Fibroblast of lung (primary cell): ENCODE data around the gene VWA7. TPM values are rescaled to one million over a fixed set of nuclear protein-coding genes. Genes with fewer than 3 reads are reported as not detected.
"Not testable (repeated sequence)": the region's sequence is repeated elsewhere in the genome, so short reads cannot be mapped to it uniquely, and the experiment has no call there.

Source experiments
- DNase-seq, 2 donors: peaks; one replicate each; pipeline versions ENCODE4 v3.0.0 to v3.0.0-alpha.2; 2010; ENCODE audit warnings: low read depth in 2 of 2
- H2AFZ ChIP-seq: 2 replicates; pipeline ENCODE4 v1.5.1; 2012; ENCODE audit warnings: low read length, control low read depth, inconsistent platforms
- H3K27ac ChIP-seq: 2 replicates; pipeline ENCODE4 v1.5.1; 2011; ENCODE audit warnings: low read length, control low read depth; ENCODE audit not compliant: insufficient read depth
- H3K27me3 ChIP-seq: 2 replicates; pipeline ENCODE4 v1.5.1; 2011; ENCODE audit warnings: mild to moderate bottlenecking, low read length; ENCODE audit not compliant: control insufficient read depth, insufficient read depth
- H3K36me3 ChIP-seq: 2 replicates; pipeline ENCODE4 v1.5.1; 2011; ENCODE audit warnings: low read length; ENCODE audit not compliant: control insufficient read depth, insufficient read depth
- H3K4me1 ChIP-seq: 2 replicates; pipeline ENCODE4 v1.5.1; 2011; ENCODE audit warnings: low read length; ENCODE audit not compliant: control insufficient read depth, insufficient read depth; ENCODE audit errors: extremely low read depth
- H3K4me2 ChIP-seq: 2 replicates; pipeline ENCODE4 v1.5.1; 2011; ENCODE audit warnings: low read length, control low read depth; ENCODE audit not compliant: insufficient read depth; ENCODE audit errors: extremely low read depth
- H3K4me3 ChIP-seq, 4 experiments: fragments of 200-600 bp in 1 of 4; sonication (generic) in 1 of 4; replicated peaks in 1 of 4; 2 replicates each; pipeline ENCODE4 v1.5.1; 2011 to 2016; ENCODE audit warnings: low read length in 4 of 4, low read depth in 3 of 4, mild to moderate bottlenecking in 3 of 4, control low read depth in 2 of 4, inconsistent platforms in 1 of 4, mixed read lengths in 1 of 4; ENCODE audit not compliant: insufficient read depth in 1 of 4; ENCODE audit errors: control extremely low read depth in 1 of 4
- H3K79me2 ChIP-seq: 2 replicates; pipeline ENCODE4 v1.5.1; 2012; ENCODE audit warnings: mild to moderate bottlenecking, low read length, inconsistent platforms; ENCODE audit not compliant: control insufficient read depth, insufficient read depth
- H3K9ac ChIP-seq: 2 replicates; pipeline ENCODE4 v1.5.1; 2011; ENCODE audit warnings: mild to moderate bottlenecking, low read length, control low read depth; ENCODE audit not compliant: insufficient read depth
- H3K9me3 ChIP-seq: 2 replicates; pipeline ENCODE4 v1.5.1; 2012; ENCODE audit warnings: low read depth, low read length; ENCODE audit not compliant: control insufficient read depth, insufficient read depth
- H4K20me1 ChIP-seq: 2 replicates; pipeline ENCODE4 v1.5.1; 2011; ENCODE audit warnings: low read length; ENCODE audit not compliant: control insufficient read depth, insufficient read depth; ENCODE audit errors: extremely low read depth
- EZH2 ChIP-seq: IDR thresholded peaks from 2 replicates; pipeline ENCODE4 v1.5.1; 2012; ENCODE audit warnings: low read length, control low read depth, mild to moderate bottlenecking; ENCODE audit errors: missing control alignments
- polyA plus RNA-seq, 2 donors: library from polyadenylated mRNA; depleted of rRNA in 1 of 2; stranded (reverse) in 1 of 2; unstranded in 1 of 2; fragments of >200 nt; gene quantifications; 2 replicates each; pipeline ENCODE4 v1.2.1, GENCODE V29; 2011 to 2012; ENCODE audit warnings: missing spikeins in 1 of 2
- total RNA-seq: library from RNA; depleted of rRNA; stranded (reverse); fragments of >200 nt; gene quantifications from 2 replicates; pipeline ENCODE4 v1.2.1, GENCODE V29; 2014
- TF ChIP-seq, protein P1 (sequence below), 2 donors: IDR thresholded peaks in 1 of 2; conservative IDR thresholded peaks in 1 of 2; 1 replicate in 1 of 2; 2 replicates in 1 of 2; pipeline ENCODE4 v1.5.1; 2011 to 2012; ENCODE audit warnings: low read length in 2 of 2, control low read depth in 1 of 2, inconsistent platforms in 1 of 2, low read depth in 1 of 2, mild to moderate bottlenecking in 1 of 2

Gene VWA7
- total and polyA plus RNA-seq, 2 donors (not counting 1 experiment from before 2014, with no cell fraction given): 0.16 to 0.66 TPM

DNA sequence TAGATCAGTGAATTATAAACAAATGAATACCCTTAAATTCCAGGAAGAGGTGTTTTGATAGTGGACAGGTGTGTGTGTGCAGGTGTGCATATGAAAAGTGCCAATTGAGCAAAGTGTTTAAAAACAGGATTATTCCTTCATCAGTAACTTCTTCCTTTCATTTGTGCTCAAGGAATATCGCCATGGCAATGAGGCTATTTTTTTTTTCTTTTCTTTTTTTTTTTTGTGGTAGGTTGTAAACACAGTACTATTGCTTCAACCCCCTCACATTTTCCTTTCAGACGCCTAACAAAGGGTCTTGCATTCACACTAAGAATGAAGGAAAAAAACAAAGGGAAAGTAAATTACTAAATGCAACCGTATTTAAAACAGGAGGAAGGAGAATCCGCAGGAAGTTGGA is 48.4 kb upstream of the VWA7 start:
- DNase-seq: no peak
- Histone ChIP-seq H3K79me2 (peaks cover 14% of the 10 kb centered on the region), H3K4me2 (no peak overlapping the region), H3K27ac (no peak overlapping the region), H2AFZ (no peak overlapping the region), H3K9me3 (no peaks in the 10 kb centered on the region), H3K9ac (no peak overlapping the region), H3K4me3 (no peak overlapping the region), H4K20me1 (no peaks in the 10 kb centered on the region), H3K4me1 (peaks cover 6% of the 10 kb centered on the region), H3K27me3 (no peaks in the 10 kb centered on the region), H3K36me3 (no peaks in the 10 kb centered on the region)
- TF ChIP-seq, protein P1, sequence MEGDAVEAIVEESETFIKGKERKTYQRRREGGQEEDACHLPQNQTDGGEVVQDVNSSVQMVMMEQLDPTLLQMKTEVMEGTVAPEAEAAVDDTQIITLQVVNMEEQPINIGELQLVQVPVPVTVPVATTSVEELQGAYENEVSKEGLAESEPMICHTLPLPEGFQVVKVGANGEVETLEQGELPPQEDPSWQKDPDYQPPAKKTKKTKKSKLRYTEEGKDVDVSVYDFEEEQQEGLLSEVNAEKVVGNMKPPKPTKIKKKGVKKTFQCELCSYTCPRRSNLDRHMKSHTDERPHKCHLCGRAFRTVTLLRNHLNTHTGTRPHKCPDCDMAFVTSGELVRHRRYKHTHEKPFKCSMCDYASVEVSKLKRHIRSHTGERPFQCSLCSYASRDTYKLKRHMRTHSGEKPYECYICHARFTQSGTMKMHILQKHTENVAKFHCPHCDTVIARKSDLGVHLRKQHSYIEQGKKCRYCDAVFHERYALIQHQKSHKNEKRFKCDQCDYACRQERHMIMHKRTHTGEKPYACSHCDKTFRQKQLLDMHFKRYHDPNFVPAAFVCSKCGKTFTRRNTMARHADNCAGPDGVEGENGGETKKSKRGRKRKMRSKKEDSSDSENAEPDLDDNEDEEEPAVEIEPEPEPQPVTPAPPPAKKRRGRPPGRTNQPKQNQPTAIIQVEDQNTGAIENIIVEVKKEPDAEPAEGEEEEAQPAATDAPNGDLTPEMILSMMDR (conservative IDR thresholded peaks at IDR 0.05 in 1 of 2, IDR thresholded peaks at IDR 0.05 in 1 of 2; ENCODE audit: low read depth in 1 of 2, low read length in 2 of 2): no peak
- no peak for TF ChIP-seq EZH2

DNA sequence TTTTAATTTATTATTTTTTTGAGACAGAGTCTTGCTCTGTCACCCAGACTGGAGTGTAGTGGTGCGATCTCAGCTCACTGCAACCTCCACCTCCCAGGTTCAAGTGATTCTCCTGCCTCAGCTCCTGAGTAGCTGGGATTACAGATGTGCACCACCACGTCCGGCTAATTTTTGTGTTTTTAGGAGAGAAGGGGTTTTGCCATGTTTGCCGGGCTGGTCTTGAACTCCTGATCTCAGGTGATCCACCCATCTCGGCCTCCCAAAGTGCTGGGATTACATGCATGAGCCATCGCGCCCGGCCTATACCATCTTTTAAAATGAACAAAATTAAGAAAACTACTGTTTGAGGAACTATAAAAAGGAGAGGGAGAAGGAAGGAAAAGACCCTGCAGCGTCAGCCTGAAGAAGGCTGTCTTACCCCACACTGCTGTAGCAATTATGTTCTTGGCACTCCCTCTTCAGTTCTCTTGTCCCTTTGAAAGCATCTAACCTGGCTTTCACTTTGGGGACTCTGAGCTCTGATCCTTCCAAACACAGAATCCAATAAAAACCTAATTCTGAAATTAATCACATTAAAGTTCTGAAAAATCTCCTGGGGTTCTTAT is 46.6 kb upstream of the VWA7 start:
- not testable (repeated sequence) for H3K4me2 ChIP-seq, H3K9ac ChIP-seq, H3K4me3 ChIP-seq, H3K36me3 ChIP-seq, H3K27ac ChIP-seq, H2AFZ ChIP-seq, H4K20me1 ChIP-seq, H3K27me3 ChIP-seq, H3K79me2 ChIP-seq, DNase-seq, H3K4me1 ChIP-seq, H3K9me3 ChIP-seq

DNA sequence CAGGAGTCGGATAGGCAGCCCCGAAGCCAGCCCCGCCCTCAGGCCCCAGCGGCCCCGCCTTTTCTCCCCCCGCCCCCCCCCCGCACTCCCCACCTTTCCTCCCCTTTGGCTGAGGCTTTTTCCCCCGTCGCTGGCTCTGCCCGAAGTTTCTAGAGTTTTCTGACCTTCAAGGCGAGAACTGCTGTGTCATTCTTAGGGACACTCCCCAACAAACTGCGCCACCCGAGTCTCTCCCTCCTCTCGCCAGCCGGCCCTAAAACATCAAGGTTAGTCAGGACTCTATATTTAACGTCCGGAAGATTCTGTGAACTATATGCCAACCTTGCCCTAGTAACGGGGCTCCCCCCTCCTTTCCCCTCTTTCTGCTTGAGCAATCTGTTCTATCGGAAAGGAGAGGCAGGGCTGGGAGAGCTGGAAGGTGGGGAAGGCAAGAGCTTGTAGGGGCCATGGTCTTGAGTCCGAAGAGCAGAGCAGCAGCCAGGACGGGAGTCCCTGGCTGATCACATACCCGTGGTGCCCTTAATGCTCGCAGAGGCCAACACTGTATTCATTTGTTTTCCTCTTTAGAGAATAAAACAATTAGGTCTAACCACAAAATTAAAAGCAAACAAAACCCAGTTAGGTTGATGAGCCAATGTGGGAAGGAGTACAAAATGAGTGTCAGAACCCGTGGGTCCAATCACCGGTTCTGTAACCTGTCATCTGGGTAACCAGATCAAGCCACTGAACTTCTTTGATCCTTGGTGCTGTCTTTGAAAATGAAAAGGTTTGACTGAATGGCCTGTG is 45.1 kb upstream of the VWA7 start:
- H3K4me1 ChIP-seq: peaks cover 9% of the 10 kb centered on the region
- H3K9ac ChIP-seq: peak overlapping the region; percentile 58
- peaks cover 17% of the 10 kb centered on the region for H3K79me2 ChIP-seq
- H3K27ac ChIP-seq: peak overlapping the region; percentile 84
- H4K20me1 ChIP-seq: no peaks in the 10 kb centered on the region
- no peak for TF ChIP-seq EZH2
- TF ChIP-seq, protein P1 (conservative IDR thresholded peaks at IDR 0.05 in 1 of 2, IDR thresholded peaks at IDR 0.05 in 1 of 2; ENCODE audit: low read depth in 1 of 2, low read length in 2 of 2): no peak
- H3K27me3 ChIP-seq: no peaks in the 10 kb centered on the region
- peak; percentile 76 to 92 for DNase-seq
- H3K4me3 ChIP-seq: peak overlapping the region; percentile 61 to 76 (median 66)
- peak overlapping the region; percentile 98 for H3K4me2 ChIP-seq
- no peaks in the 10 kb centered on the region for H3K36me3 ChIP-seq
- peak overlapping the region; percentile 36 for H2AFZ ChIP-seq
- no peaks in the 10 kb centered on the region for H3K9me3 ChIP-seq
